Activated CD4-positive, CD25-positive, alpha-beta regulatory T cell treated with anti-CD3 and anti-CD28 coated beads, Interleukin-2, amount 50 U/mL, for 16 hours (primary cell): ENCODE data around the gene SERPIND1.
"Not testable (repeated sequence)": the region's sequence is repeated elsewhere in the genome, so short reads cannot be mapped to it uniquely, and the experiment has no call there.

Source experiments
- DNase-seq: peaks from one replicate; pipeline ENCODE4 v3.0.0-alpha.2; 2020; ENCODE audit warnings: low read depth, low spot score

SERPIND1 gene

GRCh38 chr22:20811971-20812660, 38.2 kb downstream of the SERPIND1 start:
- no peak for DNase-seq

- no peak for DNase-seq
These were observed 39.1 kb downstream of the SERPIND1 start for GRCh38 chr22:20813056-20813455.

- DNase-seq = no peak
These were observed 40.4 kb downstream of the SERPIND1 start for GRCh38 chr22:20814221-20814808.

- DNase-seq = no peak
These were observed 41.7 kb downstream of the SERPIND1 start for GRCh38 chr22:20815477-20816050.

GRCh38 chr22:20816559-20816958, 42.6 kb downstream of the SERPIND1 start:
- DNase-seq = no peak

GRCh38 chr22:20818471-20818870, 44.6 kb downstream of the SERPIND1 start:
- DNase-seq = no peak

GRCh38 chr22:20819471-20819870, 45.6 kb downstream of the SERPIND1 start:
- no peak for DNase-seq

GRCh38 chr22:20821717-20822239, 47.9 kb downstream of the SERPIND1 start:
- not testable (repeated sequence) for DNase-seq

GRCh38 chr22:20822240-20822639, 48.3 kb downstream of the SERPIND1 start:
- no peak for DNase-seq

- no peak for DNase-seq
These were observed 49.4 kb downstream of the SERPIND1 start for GRCh38 chr22:20823264-20823663.

- not testable (repeated sequence) for DNase-seq
These were observed 51.3 kb downstream of the SERPIND1 start for GRCh38 chr22:20825216-20825615.

- DNase-seq = no peak
These were observed 51.7 kb downstream of the SERPIND1 start for GRCh38 chr22:20825624-20826023.

- DNase-seq = not testable (repeated sequence)
These were observed 52.6 kb downstream of the SERPIND1 start for GRCh38 chr22:20826373-20827152.

- DNase-seq = no peak
These were observed 55.7 kb downstream of the SERPIND1 start for GRCh38 chr22:20829491-20830134.

- no peak for DNase-seq
These were observed 59.3 kb downstream of the SERPIND1 start for GRCh38 chr22:20833225-20833665.

- no peak for DNase-seq
These were observed 60.3 kb downstream of the SERPIND1 start for GRCh38 chr22:20834206-20834605.

GRCh38 chr22:20834725-20835124, 60.8 kb downstream of the SERPIND1 start:
- no peak for DNase-seq
